ENCODE measurements around the gene RSRC1.
"Not testable (repeated sequence)": the region's sequence is repeated elsewhere in the genome, so short reads cannot be mapped to it uniquely, and the experiment has no call there.

RSRC1 gene

DNA sequence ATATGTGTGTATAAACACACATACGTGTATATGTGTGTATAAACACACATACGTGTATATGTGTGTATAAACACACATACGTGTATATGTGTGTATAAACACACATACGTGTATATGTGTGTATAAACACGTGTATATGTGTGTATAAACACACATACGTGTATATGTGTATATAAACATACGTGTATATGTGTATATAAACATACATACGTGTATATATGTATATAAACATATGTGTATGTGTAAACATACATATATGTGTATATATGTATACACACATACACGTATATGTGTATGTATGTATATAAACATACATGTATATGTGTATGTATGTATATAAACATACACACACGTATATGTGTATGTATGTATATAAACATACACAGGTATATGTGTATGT lies 119.1 kb downstream of the RSRC1 start:
- DNase-seq (ENCODE audit: low read depth, low spot score) = not testable (repeated sequence)

DNA sequence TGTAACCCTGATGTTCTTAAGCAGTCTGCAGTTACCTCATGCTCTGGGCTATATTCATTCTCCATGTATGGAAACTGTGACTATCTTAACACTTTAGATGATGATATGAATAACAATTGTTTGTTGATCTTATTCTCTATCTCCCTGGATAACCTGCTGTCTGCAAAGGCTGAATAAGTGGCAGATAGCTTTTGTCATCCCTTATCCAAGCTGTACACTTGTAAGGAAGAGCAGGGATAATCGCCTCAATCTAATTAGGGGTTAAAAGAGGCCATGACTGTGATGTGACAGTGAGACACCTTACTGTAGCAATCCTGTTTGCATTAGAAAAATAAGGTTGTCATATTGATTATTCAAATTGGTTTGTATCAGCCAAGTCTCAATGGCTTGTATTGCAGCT lies 123.9 kb downstream of the RSRC1 start:
- DNase-seq (ENCODE audit: low read depth, low spot score) = no peak

DNA sequence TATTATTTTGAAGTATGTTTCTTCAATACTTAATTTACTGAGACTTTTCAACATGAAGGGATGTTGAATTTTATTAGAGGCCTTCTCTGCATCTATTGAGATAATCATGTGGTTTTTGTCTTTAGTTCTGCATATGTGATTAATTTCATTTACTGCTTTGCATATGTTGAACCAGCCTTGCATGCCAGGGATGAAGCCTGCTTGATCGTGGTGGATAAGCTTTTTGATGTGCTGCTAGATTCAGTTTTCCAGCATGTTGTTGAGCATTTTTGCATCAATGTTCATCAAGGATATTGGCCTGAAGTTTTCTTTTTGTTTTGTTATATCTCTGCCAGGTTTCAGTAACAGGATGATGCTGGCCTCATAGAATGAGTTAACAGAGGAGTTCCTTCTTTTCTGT lies 134.4 kb downstream of the RSRC1 start:
- no peak for DNase-seq (ENCODE audit: low read depth, low spot score)

DNA sequence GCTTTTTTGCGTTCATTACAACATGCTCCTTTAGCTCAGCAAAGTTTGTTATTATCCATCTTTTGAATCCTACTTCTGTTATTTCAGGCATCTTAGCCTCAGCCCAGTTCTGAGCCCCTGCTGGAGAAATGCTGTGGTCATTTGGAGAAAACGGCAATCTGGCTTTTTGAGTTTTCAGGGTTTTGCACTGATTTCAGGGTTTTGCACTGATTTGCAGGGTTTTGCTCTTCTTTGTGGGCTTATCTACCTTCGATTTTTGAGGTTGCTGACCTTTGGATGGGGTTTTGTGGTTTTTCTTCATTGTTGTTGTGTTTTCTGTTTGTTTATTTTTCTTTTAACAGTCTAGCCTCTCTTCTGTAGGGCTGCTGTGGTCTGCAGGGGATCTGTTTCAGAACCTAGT lies 137.4 kb downstream of the RSRC1 start:
- no peak for DNase-seq (ENCODE audit: low read depth, low spot score)

DNA sequence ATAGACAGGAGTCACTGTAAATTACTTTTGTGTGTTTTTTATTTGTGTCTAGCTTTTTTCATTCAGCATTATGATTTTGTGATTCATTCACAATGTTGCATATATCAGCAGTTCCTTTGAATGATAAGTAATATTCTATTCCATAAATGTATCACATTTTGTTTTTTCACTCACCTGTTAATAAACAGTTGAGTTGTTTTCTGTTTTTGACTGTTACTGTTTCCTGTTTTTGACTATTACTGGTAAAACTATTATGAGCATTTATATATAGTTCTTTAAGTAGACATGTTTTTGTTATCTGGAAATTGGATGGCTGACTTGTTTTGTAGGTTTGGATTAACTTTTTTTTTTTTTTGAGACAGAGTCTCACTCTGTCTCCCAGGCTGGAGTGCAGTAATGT lies 138.4 kb downstream of the RSRC1 start:
- no peak for DNase-seq (ENCODE audit: low read depth, low spot score)

DNA sequence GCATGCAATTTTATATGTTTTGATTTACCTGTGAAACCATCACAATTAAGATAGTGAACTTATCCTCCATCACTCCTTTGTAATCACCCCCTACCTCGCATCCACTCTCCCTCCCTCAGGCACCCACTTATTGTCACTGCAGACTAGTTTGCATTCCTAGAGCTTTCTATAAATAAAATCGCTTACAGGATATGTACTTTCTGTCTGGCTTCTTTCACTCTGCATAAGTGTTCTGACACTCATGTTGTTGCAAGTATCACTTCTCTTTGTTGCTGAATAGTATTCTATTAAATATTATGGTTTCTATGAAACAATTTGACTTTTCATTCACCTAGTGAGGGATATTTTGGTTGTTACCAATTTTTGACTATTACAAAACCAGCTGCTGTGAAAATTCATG lies 139.3 kb downstream of the RSRC1 start:
- DNase-seq (ENCODE audit: low read depth, low spot score) = no peak

DNA sequence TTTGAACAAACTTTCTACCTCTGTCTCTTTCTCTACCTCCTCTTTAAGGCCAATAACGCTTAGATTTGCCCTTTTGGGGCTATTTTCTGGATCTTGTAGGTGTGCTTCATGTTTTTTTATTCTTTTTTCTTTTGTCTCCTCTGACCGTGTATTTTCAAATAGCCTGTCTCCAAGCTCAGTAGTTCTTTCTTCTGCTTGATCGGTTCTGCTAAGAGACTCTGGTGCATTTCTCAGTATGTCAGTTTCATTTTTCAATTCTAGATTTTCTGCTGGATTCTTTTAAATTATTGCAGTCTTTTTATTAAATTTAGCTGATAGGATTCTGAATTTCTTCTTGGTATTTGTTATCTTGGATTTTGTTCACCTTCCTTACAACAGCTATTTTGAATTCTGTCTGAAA lies 148.7 kb downstream of the RSRC1 start:
- DNase-seq (ENCODE audit: low read depth, low spot score) = no peak

DNA sequence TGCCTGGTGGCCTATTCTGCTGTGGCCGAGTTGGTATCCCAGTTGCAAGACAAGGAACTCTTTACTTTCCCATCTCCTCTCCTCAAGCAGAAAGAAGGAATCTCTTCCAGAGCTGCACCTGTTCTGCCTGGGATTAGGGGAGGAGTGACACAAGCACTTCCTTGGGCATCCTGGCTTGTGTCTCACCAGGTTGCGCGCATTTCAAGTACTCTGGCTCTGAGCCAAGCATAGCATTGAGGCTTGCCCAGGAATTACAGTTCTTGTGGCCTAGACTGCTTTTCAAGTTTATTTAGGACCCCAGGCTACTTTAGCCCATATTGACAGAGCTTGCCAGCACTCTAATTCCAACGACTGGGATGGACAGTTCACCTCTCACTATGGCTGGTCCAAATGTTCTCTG lies 150.5 kb downstream of the RSRC1 start:
- no peak for DNase-seq (ENCODE audit: low read depth, low spot score)

DNA sequence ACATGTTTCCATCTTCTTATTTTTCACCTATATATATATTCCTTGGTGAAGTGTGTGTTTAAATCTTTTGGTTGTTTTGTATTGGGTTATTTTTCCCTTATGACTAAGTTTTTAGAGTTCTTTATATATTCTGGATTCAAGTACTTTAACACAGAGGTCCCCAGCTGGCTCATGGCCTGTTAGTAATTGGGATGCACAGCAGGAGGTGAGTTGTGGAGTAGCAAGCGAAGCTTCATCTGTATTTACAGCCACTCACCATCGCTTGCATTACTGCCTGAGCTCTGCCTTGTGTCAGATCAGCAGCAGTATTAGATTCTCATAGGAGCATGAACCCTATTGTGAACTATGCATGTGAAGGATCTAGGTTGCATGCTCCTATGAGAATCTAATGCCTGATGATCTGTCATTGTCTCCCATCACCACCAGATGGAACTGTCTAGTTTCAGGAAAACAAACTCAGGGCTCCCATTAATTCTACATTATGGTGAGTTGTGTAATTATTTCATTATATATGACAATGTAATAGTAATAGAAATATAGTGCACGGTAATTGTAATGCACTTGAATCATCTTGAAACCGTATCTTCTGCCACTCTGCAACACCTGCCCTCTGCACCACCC lies 151.6 kb downstream of the RSRC1 start:
- DNase-seq (ENCODE audit: low read depth, low spot score) = no peak

DNA sequence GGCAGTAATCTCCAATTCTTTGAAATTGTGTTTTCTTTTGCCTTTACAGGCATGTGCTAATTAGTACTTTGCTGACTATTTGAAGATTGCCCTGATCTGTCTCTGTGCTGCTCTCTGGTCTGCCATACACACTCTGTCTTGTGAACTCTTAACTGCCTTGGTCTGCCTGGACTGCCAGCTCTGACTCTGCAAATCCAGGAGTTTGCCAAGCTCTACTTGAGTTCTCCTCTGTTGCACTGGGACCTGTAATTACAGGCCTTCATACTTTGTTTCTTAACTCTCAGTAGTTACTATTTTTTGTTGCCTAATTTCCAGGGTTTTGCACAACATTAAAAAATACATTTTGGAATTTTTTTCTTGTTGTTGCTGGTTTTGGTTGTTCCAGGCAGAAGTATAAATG lies 155.0 kb downstream of the RSRC1 start:
- no peak for DNase-seq (ENCODE audit: low read depth, low spot score)

DNA sequence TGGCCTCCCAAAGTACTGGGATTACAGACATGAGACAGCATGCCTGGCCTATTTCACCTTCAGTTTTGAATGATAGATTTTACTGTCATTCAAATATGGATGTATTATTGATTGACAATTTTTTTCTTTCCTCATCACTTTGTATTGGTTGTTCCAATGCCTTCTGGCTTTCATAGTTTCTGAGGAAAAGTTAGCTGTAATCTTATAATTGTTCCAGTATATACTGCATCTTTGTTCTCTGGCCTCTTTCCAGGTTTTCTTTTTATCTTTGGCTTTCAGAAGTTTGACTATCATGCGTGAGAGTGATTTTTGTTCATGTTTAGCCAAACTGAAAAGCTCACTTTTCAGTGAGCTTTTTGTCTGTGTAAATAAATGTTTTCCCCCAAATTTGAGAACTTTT lies 157.1 kb downstream of the RSRC1 start:
- DNase-seq (ENCODE audit: low read depth, low spot score) = no peak

DNA sequence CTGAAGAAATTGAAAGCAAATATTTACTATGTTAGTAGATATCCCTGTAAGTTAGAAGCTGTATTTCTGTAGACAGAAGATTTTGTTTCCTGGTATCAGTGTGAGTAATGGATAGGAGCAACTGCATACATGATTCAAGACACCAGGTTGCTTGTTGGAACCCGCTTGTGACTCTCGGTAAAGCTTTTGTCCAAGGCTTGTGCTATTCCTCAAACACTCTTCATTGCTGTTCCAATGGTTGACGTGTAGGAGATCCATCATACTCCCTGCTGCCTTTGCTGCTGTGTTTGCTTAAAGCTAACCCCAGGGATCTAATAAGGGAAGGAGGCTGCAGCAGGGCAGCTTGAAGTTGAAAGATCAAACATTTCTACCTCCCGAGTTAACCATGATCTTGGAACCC lies 160.1 kb downstream of the RSRC1 start:
- DNase-seq (ENCODE audit: low read depth, low spot score) = no peak

DNA sequence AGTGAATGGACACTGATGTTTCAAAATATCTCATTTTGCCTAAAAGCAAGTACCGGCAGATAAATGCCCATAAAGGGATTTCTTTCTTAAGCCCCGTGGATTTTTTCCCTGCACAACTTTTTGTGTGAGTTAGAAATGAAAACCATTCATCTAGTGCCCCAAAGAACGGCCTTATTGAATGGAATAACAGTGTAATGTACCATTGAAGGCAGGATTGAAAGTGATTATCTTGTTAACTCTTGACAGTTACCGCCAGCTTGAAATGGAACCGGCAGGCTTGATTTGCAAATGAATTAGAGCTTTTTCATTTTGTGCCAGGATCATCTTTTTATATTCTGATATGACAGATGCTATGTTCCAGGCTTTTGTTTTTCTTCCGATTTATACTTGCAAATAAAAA lies 162.2 kb downstream of the RSRC1 start:
- no peak for DNase-seq (ENCODE audit: low read depth, low spot score)

DNA sequence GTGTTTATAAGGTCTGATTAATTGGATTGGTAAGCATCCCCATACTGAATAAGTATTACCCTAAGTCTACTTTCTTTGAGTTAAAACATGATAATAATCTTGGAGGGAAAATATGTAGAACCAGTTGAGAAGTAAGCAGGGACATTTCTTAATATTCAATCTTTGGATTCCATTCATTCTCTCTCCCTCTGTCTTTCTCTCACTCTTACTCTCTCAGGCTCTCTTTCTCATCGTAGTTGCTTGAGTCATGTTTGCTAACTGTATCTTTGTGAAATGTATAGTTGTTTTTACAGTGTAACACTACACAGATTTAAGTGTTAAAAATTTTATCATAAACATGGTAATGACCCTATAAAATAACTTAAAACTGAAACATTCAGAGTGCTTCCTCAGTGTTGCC lies 163.8 kb downstream of the RSRC1 start:
- DNase-seq (ENCODE audit: low read depth, low spot score) = no peak

DNA sequence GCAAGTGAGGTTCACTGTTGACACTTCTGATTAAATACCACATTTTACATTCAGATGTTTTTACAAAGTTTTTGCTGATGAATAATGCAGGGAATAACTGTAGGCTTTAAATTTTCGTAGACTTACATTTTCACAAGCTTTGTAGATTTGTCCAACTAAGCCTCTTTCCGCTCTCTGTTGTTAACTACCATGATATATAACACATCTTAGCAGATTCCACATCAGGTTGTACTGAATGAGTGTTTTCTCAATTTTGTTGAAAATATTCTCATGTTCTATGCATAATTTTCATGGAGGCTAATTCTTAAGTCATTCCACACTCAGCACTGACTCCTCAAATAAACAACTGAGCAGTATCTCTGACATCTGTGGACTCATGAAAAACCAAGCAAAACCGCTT lies 168.3 kb downstream of the RSRC1 start:
- no peak for DNase-seq (ENCODE audit: low read depth, low spot score)

DNA sequence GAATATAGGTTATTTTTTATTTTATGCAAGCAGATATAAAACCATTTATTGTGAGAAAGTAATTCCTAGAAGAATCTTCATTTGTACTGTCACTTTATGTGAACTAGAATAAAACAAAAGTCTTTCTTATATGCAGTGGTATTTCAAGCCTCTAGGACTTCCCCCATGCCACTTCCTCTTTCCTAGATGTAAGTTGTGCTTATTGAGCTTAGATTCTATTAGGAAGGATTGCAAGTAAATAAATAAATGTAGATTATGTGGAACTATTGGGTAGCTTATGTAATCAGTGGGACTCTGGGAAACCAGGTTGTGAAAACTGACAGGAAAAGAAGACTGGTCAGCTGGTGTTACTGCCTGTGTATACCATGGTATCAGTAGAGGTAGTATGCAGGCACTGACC lies 169.7 kb downstream of the RSRC1 start:
- no peak for DNase-seq (ENCODE audit: low read depth, low spot score)

DNA sequence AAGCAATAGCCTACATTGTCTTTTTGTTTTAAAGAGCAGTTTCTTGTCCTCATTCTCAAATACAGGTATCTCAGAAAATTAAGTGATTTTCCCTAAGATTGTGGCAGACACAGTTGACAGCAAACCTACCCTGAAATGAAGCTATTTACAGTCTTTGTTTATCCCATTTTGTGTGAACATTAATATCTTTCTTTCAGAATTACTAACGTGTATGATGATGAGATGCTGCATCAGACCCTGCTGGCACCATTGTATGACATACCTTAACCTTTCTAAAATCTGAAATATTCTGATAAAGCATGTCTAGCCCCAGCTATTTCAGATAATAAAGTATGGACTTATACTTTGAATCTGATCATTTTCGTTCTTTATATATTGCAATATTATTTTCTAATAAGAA lies 185.9 kb downstream of the RSRC1 start:
- DNase-seq (ENCODE audit: low read depth, low spot score) = no peak

DNA sequence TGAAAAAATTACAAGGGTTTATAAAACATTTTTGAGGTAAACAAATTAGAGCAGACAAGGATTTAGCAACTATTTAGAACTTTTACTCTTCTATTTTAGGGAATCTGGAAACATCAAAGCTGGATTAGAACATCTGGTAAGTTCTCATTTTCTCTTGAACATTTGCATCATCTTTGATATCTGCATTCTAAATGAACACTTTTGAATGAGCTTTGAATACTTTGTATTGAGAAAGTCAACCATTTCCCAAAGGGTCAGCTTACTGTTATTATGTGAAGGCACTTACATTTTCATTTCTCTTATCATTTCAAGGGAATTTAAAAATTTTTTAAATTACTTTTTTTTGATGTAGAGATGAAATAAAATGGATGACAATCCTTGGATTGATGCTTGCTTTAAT lies 188.1 kb downstream of the RSRC1 start:
- DNase-seq (ENCODE audit: low read depth, low spot score) = no peak

DNA sequence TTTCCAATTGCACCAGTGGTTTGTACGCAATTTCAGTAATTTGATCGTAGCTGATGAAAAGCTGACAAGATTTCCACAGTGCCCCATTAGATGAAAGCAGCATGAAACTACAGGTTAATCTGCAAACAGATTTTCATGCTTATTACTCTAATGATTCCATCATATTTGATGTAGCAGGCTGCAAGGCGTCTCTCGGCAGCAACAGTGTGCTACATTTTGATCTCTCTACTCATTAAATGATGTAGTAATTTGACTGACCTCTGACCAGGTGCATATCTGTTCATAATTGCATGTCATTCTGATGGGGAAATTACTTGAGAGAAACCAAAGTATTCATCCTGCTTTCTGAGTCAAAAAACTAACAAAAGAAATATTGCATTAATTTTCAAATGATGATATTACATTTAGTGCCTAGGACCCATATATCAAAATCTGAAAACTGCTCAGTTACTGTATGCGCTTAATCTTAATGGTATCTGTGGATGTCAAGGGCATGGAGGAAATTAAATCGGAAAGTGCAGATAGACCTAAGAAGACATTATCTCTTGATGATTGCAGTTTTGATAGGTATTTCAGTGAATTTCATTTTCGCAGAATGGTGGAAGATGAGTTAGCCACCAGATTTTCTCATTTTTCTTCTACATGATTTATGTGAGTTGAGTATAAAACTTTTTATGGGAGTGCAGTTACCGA lies 198.5 kb downstream of the RSRC1 start:
- no peak for DNase-seq (ENCODE audit: low read depth, low spot score)

DNA sequence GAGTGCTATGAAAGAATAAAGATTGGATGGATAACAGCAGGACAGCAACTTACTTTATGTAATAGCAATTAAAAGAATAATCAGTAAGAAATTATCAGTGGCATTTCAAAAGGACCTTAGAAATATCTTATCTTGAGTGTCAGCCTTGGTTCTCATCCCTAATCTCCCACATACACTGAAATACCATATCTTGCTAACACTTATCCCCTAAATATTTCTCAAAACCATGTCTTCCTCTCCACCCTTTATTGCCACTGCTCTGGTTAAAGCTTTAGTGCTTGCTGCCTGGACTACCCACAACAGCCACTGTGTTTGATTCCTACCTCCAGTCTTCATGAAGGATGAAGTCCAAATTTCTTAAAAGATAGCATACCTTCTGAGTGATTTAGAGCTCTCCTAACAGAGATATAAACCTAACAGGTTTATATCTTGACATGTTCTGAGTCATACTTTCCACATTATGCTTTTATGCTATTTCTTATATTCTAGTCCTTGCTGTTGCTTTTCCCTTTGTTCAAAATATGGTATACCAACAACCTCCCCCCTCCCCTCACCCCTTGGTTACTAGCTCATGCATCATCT lies 202.8 kb downstream of the RSRC1 start:
- no peak for DNase-seq (ENCODE audit: low read depth, low spot score)

DNA sequence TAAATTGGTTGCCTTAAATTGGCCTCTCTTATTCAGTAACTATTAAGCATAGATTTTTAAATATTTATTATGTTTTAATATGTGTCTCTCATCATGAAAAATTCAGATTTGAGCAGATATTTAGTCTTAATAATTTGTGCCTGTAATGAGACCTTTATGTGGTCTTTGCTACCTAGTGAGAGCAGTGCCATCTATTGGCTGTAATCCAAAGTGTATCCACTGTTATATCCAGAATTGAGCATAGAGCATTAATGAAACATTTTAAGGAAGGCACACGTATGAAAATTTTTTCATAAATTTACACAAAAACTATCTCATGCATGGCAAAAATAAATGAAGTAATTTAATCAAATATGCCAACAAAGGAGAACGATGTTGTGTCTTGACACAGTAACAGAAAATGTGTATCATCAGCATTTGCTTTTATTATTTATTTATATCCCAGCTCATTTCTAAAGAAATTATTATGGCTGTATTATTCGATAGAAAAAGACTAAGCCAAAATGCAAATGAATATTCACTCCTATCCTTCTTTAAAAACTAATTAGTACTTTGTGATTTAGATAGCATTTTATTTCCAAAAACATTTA lies 203.5 kb downstream of the RSRC1 start:
- DNase-seq (ENCODE audit: low read depth, low spot score) = no peak

DNA sequence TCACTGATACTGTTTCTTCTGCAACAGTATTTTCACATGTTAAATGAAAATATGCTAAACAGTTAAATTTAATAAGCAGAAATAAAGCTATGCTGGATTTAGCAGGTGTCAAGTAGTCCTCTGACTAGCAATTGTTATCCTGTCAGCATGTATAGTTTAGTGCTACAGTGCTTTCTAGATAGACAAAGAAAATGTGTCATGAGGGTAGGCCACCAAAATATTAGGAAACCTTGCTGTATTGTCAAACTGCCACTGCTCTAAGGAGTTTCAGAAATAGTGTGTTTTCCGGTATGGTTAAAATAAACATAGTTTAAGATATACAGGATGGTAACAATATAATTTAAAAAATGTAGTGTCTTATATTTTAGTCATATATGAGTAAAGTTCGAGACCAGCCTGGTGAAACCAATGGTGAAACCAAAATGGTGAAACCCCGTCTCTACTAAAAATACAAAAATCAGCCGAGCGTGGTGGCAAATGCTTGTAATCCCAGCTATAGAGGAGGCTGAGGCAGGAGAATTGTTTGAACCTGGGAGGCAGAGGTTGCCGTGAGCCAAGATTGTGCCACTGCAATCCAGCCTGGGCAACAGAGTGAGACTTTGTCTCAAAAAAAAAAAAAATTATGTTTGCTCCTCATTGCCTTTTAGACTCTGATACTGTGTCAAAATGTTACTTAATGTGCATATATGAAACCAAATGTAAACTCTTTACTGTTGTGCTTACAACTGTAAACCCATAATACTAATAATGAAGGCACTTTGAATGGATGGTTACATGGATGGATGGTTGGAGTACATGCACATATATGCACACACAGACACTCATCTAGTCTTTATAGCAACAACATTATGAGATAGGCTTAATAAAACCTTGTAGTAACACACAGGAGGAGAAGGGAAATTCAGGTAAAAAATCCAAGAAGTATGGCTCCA lies 204.8 kb downstream of the RSRC1 start:
- DNase-seq (ENCODE audit: low read depth, low spot score) = no peak
